ENCODE data around the gene TFE3. TPM values are rescaled to one million over a fixed set of nuclear protein-coding genes. Genes with fewer than 3 reads are reported as not detected.

The TFE3 gene
- total and polyA plus RNA-seq, 10 of the 15 experiments (the other 5 are each of a cell fraction or from before 2014, with no cell fraction given): 3.5 to 20.4 (median 11.6) TPM

GRCh38 chrX:49067285-49068120, 24.3 kb upstream of the TFE3 start:
- FAIRE-seq: no peak
- intact Hi-C loops (cut with micrococcal nuclease; ENCODE audit: unreplicated experiment): no loop called here

More at GRCh38 chrX:49067285-49068120, 24.3 kb upstream of the TFE3 start:
- Histone ChIP-seq H3K27me3 (replicated peaks in 1 of 2; ENCODE audit: control insufficient read depth in 2 of 2, insufficient read depth in 2 of 2, low read length in 1 of 2) (no peaks in the 10 kb centered on the region), H3K9ac (ENCODE audit: control insufficient read depth, insufficient read depth, low read length) (no peak overlapping the region), H3K36me3 (ENCODE audit: control insufficient read depth in 2 of 2, insufficient read depth in 2 of 2, low read length in 1 of 2) (no peaks in the 10 kb centered on the region), H2AFZ (ENCODE audit: control insufficient read depth, low read depth, low read length) (no peak overlapping the region), H3K27ac (ENCODE audit: control insufficient read depth, insufficient read depth) (no peak overlapping the region), H3K79me2 (ENCODE audit: control insufficient read depth, insufficient read depth, low read length) (no peaks in the 10 kb centered on the region), H3K4me1 (ENCODE audit: control insufficient read depth, insufficient read depth, low read length) (no peaks in the 10 kb centered on the region), H3K9me3 (replicated peaks; ENCODE audit: control insufficient read depth, insufficient read depth, low read length) (no peaks in the 10 kb centered on the region; the same call in 2 of the 3 replicates), H3K4me3 (no peak overlapping the region), H3K4me2 (ENCODE audit: control insufficient read depth, insufficient read depth) (no peak overlapping the region), H4K20me1 (ENCODE audit: control insufficient read depth, insufficient read depth) (no peaks in the 10 kb centered on the region)
- ChIA-PET CTCF (no interaction called here), RAD21 (ENCODE audit: unreplicated experiment) (no interaction called here), POLR2A (no interaction called here), SMC1A (ENCODE audit: uncharacterized antibody, unreplicated experiment) (no interaction called here)
- no peak for TF ChIP-seq MAX (IDR thresholded peaks at IDR 0.05; ENCODE audit: low read depth, low read length)
- no peak for TF ChIP-seq SUPT20H (IDR thresholded peaks at IDR 0.05; ENCODE audit: borderline replicate concordance, control insufficient read depth, low read depth, low read length)
- no peak for TF ChIP-seq LARP7 (IDR thresholded peaks at IDR 0.05)
- TF ChIP-seq IRF4 (IDR thresholded peaks at IDR 0.05; ENCODE audit: low read depth, low read length): no peak
- TF ChIP-seq CTCF (IDR thresholded peaks at IDR 0.05 in 2 of 3, conservative IDR thresholded peaks at IDR 0.05 in 1 of 3; ENCODE audit: control insufficient read depth in 2 of 3, extremely low read depth in 1 of 3, insufficient read depth in 1 of 3, low read depth in 3 of 3, low read length in 3 of 3): no peak
- no peak for TF ChIP-seq JUNB (IDR thresholded peaks at IDR 0.05)
- no peak for TF ChIP-seq CREB1 (IDR thresholded peaks at IDR 0.05; ENCODE audit: low read depth)
- 76% methylated on average over 36 of the region's 41 CpGs for WGBS (ENCODE audit: insufficient coverage, insufficient replicate concordance, low lambda C conversion rate, missing lambda C conversion rate)
- in situ Hi-C loops (cut with MboI): no loop called here
- DNase-seq (ENCODE audit: low read depth, low spot score) (no peak), ATAC-seq (no peak)
- BruUV-seq (replicated peaks): no TSS peak

Measured in GM12878 (cell line).